GM18526 (cell line): ENCODE data around the gene GAL3ST1.

Source experiments
- POLR2A ChIP-seq: IDR thresholded peaks from 3 replicates; pipeline ENCODE4 v1.6.1; 2011; ENCODE audit not compliant: insufficient read length; ENCODE audit errors: extremely low read depth

Gene GAL3ST1

GRCh38 chr22:30573594-30574094 lies 821 bp downstream of the GAL3ST1 start:
- no peak for TF ChIP-seq POLR2A

DNA sequence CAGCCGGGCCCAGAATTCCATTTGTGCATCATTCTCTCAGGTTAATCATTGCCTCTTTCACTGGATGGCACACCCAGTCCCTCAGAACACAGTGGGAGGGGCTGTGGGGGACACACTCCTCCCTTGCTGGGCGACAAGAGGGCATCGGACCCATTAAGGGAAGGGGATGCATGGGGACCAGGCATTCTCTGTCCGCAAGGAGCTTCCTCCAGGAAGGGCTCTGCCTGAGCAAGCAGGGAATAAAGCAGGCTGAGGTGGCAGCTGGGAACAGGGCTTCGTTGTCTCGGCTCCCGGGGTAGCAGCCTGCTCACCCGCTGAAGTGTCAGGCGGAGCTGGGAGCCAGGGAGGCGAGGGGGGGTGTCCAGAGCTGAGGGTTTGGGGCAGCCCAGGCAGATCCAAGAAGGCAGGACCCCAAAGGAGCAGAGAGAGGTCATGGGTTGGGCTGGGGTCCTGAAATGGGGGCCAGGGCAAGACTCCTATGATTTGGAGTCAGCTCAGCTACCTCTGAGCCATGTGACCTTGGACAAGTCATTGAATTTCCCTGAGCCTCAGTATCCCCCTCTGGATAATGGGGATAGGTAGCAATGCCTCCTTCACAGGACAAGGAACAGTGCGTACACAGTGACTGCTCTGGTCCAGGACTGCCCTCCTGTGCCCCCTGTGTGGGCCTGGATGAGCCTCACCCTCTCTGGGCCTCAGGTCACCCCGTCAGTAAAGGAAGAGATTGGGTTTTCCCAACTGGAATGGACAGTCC lies 1.4 kb downstream of the GAL3ST1 start:
- TF ChIP-seq POLR2A, result no peak

DNA sequence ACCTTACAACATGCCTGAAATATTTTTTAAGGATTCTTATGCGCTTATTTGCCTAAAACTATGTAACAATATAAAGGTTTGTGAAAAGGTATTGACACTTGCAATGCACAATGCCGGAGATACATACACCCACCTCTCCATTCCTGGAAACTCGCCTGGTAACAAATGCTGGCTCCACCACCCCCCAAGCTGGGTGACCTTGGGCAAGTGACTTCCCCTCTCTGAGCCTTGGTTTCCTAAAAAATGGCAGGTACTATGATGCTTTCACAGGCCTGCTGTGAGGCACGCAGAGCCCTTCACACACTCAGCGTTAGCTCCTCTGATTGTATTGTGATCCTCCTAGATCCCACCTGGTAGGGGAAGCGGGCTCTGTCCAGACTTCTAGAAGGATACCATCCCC lies 2.3 kb downstream of the GAL3ST1 start:
- no peak for TF ChIP-seq POLR2A

- no peak for TF ChIP-seq POLR2A
Observed at GRCh38 chr22:30569674-30570202, 4.7 kb downstream of the GAL3ST1 start.

DNA sequence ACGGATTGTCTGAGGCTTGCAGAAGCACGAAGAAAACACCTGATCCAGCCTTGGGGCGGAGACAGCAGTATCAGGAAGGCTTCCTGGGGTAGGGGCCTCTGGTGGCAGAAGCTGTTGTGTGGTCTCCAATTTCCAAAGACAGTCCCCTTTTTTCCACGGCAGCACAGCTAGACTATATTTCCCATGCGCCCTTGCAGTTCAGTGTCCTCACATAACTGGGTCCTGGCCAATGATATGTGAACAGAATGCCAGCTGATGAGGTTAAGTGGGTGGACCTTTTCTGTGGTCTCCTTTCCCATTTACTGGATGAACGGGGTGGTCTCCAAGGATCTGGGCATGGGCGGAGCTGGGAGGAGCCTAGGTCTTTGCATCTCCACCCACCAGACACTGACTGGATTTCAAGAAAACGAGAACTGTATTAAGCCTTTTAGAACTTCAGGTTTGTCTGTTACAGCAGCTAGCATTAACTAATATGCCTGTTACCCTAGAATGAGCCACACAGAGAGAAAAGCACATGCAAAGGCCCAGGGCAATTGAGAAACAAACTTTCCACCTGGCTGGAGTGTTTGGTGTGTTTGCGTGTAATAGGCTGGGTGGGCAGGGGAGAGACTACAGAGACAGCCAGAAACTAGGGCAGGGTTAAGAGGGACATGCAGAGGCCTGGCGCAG lies 6.2 kb downstream of the GAL3ST1 start:
- TF ChIP-seq POLR2A, result no peak

DNA sequence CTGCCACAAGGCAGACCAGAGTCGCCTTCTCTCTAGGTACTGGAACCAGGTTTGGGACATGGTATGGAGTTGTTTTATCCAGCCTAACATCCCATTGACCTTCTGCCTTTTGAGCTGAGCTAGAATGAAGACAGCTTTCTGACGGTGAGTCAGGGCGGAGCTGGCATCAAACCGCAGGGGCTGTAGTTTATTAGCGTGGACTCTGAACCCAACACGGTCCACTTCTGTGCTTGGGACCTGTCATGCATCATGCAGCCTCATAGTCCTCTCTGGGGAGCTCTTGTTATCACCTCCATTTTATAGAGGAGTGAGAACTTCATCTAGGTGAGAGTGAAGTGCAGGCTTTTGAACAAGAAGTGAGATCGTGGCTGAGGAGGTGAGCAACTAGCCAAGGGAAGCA lies 8.3 kb downstream of the GAL3ST1 start:
- no peak for TF ChIP-seq POLR2A

DNA sequence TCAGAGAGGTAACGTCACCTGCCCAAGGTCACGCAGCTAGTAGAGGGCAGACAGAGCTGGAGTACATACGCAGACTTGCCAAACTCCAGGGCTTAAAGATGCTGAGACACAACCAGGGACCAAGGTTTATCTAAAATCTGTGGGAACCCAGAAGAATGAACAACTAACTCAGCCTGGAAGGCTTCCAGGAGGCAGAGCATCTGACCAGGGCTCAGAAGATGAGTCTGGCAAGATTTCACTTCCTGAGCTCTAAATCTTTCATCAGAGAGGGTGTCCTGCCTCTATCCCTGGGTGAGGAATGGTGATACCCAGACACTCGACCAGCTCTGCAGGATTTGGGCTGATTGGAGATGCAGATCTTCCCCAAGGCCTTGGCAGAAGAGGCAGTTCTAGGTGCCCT lies 9.1 kb downstream of the GAL3ST1 start:
- no peak for TF ChIP-seq POLR2A

- TF ChIP-seq POLR2A, result no peak
Observed at GRCh38 chr22:30564761-30565119, 9.7 kb downstream of the GAL3ST1 start.

DNA sequence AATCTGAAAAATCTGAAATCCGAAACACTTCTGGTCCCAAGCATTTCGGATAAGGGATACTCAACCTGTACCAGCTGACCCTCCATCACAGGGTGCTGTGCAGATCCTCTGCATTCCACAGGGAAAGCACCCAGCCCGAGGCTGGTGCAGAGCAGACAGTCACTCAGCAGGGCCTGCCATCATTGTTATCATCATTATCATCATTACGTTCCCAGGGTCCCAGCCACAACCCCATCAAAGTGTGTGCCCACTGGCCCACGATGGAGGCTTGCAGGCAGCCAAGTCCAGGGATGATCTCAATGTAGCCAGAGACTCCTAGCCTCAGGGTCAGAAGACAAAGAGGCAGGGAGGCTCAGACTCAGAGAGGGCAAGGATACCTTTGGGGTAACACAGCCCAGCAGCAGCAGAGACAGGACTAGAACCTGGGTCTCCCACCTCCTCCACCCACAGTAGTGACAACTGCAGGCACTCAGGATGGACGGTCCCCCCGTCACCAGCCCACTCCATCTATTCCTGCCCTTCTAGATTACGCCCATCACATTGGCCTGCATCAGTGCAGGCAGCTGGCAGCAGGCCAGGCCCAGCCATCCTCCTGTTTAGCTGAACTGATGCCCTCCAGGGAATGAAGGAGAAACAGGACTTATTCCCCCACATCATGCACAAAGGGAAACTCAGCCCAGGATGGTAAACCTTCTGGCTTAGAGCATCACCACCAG lies 10.3 kb downstream of the GAL3ST1 start:
- TF ChIP-seq POLR2A, result no peak

DNA sequence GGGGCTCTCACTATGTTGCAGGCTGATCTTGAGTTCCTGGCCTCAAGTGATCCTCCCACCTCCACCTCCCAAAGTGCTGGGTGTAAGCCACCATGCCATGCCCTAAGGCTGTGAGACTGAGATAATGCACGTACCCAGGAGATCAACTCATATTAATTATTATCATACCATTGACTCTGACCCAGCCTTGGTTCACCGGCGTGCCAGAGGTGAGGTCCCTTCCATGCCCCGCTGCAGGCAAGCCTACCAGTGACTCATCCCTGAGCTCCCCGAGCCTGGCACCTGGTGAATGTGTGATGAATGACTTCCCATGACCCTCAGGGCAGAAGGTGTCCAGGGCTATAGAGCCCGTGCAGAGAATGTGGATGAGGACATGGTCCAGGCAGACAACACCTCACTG lies 12.1 kb downstream of the GAL3ST1 start:
- no peak for TF ChIP-seq POLR2A

DNA sequence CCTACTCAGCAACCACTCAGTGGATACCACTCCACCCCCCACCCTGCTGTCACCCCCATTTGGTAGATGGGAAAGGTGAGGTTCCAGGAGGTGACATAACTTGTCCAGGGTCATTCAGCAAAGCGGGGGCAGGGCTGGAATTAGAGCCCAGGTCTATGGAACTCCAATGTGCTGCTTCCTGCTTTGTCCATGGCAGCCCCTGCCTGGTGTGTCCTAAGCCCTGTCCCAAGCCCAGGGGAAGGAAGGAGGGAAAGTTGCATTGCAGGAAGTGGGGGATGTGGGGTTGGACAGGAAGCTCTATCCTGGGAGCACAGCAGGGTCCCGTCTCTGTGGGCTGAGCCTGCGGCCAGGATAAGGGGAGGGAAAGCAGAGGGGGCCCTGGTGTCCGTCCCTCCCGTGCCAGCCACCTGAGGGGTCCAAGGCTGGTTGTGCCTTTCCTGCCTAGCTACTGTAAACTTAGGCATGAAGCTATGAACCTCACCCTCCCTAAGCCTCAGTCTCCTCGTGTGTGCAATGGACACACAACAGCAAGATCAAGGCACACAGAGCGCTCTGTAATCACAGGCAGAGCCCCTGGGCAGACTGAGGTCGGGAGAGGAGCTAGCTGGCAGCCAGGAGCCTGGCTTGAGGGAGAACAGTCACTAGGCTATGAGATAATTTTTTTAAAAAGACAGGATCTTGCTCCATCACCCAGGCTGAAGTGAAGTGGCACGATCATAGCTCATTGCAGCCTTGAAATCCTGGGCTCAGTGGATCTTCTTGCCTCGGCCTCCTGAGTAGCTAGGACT lies 12.9 kb downstream of the GAL3ST1 start:
- no peak for TF ChIP-seq POLR2A

DNA sequence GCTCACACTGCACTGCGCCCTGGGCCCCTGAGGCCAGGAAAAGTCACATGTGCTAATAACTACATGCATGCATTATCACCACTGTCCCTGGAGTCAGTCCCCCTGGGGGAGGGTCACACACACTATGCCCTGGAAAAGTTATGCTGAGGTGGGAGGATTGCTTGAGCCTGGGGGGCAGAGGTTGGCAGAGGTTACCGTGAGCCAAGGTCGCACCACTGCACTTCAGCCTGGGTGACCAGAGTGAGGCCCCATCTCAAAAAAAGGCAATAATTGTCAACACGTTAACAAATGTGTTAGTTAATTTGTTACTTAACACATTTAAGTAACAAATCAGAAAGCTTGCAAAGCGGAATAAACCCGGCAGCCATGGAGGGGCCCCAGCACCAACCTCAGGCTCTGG lies 14.6 kb downstream of the GAL3ST1 start:
- no peak for TF ChIP-seq POLR2A

DNA sequence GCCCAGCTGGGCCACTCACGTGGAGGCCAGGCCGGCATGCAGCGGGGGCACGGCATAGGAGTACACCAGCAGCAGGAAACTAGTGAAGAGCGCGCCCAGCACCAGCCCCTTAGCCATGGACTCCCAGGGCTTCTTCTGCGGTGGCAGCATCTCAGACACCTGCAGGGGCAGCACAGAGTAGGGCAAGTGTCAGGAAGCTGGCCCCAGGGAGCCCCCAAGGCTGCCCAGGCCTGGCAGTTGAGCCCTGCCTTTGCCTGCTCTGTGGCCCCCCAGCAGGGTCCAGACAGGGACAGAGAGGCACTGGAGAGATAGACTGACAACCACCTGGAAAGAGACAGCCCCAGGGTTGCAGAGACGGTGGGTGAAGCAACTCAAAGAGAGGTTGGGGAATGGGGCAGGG lies 17.2 kb downstream of the GAL3ST1 start:
- no peak for TF ChIP-seq POLR2A

GRCh38 chr22:30556388-30556787 lies 18.1 kb downstream of the GAL3ST1 start:
- no peak for TF ChIP-seq POLR2A
